Adipose tissue (tissue), 3 donors: ENCODE data around the gene COL6A1. TPM values are rescaled to one million over a fixed set of nuclear protein-coding genes. Genes with fewer than 3 reads are reported as not detected.

Experiments
- H3K27ac ChIP-seq: one replicate; pipeline ENCODE4 v1.5.1; 2013; ENCODE audit warnings: low read depth, low read length
- WGBS, 3 donors: extraction: QIAGEN DNeasy Blood & Tissue Kit; methylation state at CpG; one replicate each; pipeline ENCODE4 v1.1.7; 2013; 5-methylcytosine and 5-hydroxymethylcytosine counted together
- polyA plus RNA-seq, 3 donors: library from polyadenylated mRNA; stranded (reverse); fragments of 200-250 nt; gene quantifications; one replicate each; pipeline ENCODE4 v1.2.3, GENCODE V29; 2013
- donor health status: healthy with polysubstance abuse.
- donor health status: Bipolar disorder and iron deficiency.
- donor health status: healthy.

Gene COL6A1
- polyA plus RNA-seq, 3 donors = 74.2 to 471 (median 345) TPM

DNA sequence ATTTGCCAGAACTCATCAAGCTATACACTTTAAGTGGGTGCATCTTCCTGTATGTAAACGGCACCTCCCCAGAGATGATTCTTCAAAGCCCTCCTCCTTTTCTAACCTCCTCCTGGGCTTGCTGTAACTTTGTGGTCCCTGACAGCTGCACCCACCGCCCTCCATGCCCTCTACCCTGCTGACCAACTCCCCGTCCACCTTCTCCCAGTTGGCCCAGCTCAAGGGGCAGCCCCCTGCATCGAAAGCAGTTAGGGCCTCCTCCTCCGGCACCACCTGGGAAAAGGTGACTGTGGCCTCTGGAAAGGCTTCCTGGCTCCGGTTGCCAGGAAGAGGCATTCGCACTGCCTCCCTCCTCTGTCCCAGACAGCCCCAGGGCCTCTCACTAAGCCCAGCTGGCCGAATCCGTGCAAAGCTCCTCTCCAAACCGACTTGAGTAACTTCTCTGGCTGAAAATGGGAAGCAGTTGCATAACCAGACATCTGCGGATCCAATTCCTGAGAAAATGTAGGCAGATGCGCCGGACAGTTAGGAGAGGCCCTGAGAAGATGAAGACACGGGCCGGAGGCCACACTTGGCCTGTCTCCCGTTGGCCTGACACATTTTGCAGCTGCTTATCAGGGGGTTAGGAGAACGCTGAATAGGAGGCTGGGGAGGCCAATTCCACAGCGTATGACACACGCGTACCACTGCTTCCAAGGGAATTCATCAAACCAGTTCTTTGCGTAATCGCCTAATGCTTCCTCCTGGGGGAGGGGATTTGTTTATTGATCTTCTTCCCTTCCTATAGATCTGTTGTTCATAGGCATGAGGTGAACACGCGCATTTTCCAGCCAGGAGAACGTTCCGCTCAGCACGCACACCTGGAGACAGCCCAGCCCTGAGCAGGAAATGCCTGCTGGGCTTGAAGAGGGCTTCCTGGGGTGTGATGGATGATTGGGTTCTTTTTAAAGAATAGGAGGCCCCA, 67.6 kb downstream of the COL6A1 start:
- WGBS, 3 donors = 29 to 50% (median 43%) methylated on average over 27 of the region's 27 CpGs
- H3K27ac ChIP-seq = no peak overlapping the region

DNA sequence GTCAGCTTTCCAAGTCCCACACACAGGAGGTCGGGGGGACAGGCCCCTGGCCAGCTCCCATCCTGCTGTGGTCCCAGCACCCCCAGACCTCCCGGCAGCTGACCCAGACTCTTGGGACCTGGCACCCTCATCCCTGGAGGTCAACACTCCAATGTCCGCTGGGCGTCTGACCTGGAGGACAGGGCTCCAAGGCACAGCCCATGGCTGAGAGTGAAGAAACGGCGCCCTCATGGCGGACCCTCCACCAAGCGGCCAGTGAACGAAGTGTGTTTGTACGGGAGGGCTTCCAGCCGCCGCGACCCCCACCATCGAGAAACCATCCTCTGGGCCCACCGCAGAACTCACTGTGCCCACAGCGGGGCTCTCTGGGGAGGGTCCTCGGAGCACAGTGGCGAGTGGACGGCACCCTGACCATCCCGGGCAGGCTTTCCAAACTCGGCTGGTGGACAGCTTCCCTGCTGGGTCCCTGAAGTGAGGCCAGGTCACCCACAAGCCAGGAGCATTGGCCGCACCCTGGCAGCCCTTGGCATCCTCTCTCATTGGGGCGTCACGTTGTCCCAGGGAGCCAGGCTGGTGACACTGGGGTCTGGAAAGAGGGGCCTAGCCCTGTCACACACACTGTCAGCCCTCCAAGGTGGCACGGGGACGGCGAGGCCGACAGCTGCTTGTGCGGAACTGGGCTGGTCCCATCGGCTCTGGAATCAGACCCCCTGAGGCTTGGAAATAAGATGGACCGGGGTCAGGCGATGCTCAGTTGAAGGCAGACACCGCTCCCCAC, 68.5 kb downstream of the COL6A1 start:
- peak overlapping the region; percentile 62 for H3K27ac ChIP-seq
- 84 to 90% (median 85%) methylated on average over 32 to 33 of the region's 33 CpGs for whole genome bisulfite sequencing, 3 donors

DNA sequence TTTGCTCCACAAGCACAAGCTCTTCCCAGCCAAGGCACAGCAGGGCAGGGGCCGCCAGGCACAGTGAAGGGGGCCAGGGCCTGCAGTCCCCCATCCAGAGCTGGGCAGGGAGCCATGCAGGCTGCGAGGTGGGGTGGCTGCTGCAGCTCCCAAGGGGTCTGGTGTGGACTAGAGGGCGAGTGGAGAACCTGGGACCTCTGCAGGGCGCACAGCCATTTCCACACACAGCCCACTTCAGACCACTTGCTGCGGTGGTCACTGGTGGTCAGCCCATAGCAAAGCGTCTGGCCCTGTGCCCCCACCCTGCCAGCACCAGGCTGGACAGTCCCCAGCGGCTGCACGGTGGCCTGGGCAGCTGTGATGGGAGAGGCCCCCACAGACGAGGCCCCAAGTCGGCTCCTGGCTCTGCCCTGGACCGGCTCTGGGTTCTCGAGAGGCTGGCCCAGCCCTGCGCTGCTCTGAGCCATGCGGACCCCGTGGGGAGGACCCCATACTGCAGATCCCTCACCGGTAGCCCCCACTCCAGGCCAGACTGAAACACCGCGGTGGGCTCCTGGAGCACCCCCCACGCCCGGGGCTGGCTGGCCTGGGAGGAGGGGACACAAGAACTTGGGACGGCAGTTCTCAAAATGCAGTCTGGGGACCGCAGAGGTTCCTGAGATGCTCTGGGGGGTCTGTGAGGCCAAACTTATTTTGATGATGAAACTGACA, 69.3 kb downstream of the COL6A1 start:
- H3K27ac ChIP-seq = no peak overlapping the region
- WGBS, 3 donors = 85 to 94% (median 89%) methylated on average over 18 to 22 of the region's 22 CpGs

DNA sequence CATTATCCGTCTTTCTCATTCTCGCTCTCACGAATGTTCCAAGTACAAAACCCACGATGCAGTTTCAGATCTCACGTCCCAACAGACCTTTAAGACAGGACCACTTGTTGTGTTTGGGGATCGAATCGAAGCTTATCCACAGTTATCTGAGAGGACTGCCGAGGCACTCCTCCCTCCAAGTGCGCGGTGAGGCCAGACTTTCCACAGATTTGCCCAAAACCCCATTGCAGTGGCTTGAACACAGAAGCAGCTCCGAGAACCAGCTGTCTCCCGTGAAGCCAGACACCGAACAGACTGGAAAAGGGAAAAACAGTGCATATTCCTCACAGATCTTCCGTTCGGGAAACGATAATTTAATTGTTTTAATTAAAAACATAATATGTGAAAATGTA, 69.8 kb downstream of the COL6A1 start:
- 80 to 89% (median 82%) methylated on average over 16 of the region's 16 CpGs for WGBS, 3 donors
- H3K27ac ChIP-seq = no peak overlapping the region

DNA sequence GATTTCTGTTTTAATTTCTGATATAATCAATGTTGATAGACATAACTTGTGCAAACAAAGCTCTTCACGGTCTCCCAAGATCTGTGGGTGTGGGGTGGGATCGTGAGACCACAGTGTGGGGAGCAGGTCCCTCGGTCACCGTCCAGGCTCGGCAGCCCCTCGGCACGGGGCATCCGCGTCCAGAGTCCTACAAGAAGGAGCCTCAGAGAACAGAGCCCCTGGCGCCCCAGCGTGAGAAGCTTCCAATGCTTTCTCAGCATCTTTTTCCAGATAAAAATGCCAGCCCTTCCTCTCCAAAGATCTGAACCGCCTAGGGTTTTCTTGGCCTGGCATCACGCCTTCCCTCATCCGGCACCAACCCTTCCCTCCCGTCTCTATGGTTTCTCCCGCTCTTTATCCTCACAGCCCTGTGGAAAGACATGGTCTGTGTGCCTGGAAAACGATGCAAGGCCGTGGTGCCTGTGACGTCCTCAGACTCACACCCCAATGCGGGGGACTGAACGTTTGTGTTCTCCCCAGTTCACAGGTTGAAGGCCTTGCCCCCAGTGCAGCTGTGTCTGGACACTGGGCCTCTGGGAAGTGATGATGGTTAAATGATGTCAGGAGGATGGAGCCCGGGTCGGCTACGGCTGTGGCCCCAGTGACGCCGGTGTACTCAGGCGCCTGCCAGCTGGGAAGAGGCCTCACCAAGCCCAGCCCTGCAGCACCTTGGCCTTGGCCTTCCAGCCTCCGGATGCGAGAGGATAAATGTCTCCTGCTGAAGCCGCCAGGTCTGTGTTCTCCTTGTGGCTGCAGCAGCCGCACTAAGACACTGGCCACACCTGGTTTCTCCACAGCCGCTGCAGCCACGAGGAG, 70.5 kb downstream of the COL6A1 start:
- 87 to 91% (median 88%) methylated on average over 33 of the region's 33 CpGs for WGBS, 3 donors

DNA sequence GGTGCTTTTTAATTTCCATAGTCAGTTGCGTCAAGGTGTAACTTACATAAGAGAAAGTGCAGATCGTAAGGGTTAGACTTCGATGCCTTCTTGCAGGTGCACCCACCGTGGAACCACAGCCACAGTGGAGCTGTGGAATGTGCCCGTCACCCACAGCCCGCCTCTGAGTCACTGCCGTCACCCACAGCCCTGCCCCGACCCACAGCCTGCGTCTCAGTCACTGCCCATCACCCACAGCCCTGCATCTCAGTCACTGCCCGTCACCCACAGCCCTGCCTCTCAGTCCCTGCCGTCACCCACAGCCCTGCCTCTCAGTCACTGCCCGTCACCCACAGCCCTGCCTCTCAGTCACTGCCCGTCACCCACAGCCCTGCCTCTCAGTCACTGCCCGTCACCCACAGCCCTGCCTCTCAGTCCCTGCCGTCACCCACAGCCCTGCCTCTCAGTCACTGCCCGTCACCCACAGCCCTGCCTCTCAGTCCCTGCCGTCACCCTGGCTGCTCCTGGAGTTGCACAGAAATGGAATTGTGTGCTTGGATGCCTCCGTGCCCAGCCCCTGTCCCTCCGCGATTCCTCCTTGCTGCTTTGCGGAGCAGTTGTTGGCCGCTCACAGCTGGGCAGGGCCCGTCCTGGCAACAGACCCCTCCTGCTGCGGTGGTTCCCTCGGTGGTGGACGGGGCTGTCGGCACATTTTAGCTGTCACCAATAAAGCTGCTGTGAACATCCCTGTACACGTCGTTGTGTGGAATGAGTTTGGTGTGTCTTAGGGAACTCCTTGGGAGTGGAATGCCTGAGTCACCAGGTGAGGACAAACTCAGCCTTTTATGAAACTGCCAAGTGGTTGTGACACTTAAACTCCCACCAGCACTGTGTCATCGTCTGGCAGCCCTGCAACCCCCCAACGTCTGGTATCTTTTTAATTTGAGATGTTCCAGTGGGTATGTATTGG, 71.4 kb downstream of the COL6A1 start:
- H3K27ac ChIP-seq = no peak overlapping the region
- 48 to 85% (median 81%) methylated on average over 31 of the region's 31 CpGs for WGBS, 3 donors

More for the DNA sequence above, 70.5 kb downstream of the COL6A1 start:
- no peak overlapping the region for H3K27ac ChIP-seq

DNA sequence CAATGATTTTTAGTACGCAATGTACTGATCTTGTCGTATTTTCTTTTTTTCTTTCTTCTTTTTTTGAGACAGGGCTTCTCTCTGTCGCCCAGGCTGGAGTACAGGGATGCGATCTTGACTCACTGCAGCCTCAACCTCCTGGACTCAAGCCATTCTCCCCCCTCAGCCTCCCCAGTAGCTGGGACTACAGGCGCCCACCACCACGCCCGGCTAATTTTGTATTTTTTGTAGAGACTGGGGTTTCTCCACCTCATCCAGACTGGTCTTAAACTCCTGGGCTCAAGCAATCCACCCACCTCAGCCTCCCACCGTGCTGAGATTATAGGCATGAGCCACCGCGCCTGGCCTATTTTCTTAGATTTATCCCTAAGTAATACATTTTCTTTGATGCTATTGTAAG, 72.5 kb downstream of the COL6A1 start:
- WGBS, 3 donors = 88 to 96% (median 93%) methylated on average over 10 of the region's 10 CpGs
- H3K27ac ChIP-seq = no peak overlapping the region

DNA sequence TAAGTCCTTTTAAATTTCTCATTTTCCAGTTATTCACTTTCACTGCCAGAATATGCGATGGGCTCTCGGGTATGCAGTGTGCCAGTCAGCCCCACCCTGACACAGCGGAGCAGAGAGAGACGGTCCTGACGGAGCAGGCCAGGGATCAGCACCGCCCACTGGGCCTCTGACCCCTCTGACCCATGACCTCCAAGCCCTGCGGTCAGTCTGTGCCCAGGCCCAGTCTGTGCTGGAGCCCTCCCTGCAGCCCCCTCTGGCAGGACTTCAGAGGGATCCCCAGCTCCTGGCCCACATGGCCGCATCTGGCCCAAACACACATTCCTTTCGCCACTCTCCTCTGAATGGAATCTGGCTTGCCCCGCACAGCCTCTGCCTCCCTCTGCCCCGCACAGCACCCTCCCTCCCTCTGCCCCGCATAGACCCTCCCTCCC, 72.9 kb downstream of the COL6A1 start:
- H3K27ac ChIP-seq = no peak overlapping the region
- 63 to 77% (median 64%) methylated on average over 11 to 12 of the region's 12 CpGs for WGBS, 3 donors

Other genes with a start within 250 kb of the COL6A1 start
- 100 to 1,000 TPM in 2 of 3 donors, 10 to 100 TPM in 1; 65.8 to 455 (median 431) TPM for gene COL6A2, start 116.3 kb downstream of the COL6A1 start, polyA plus RNA-seq
- gene FTCD, start 173.8 kb downstream of the COL6A1 start, polyA plus RNA-seq = under 1 TPM; 0.16 to 0.38 (median 0.34) TPM
- gene SPATC1L, start 202.7 kb downstream of the COL6A1 start, polyA plus RNA-seq = 1 to 10 TPM; 4.8 to 10.0 (median 9.1) TPM
- gene LSS, start 247.0 kb downstream of the COL6A1 start, polyA plus RNA-seq = 10 to 100 TPM; 16.9 to 60.7 (median 38.4) TPM